GM12875 (cell line): Measurements from ENCODE around the gene SEMA6A.

Experiments
- H3K4me3 ChIP-seq: one replicate; pipeline ENCODE4 v1.5.1; 2011; ENCODE audit warnings: low read depth, low read length, control low read depth
- TF ChIP-seq, protein P1 (sequence below): IDR thresholded peaks from 2 replicates; pipeline ENCODE4 v1.5.1; 2011; ENCODE audit warnings: low read depth, mild to moderate bottlenecking, control low read depth, inconsistent platforms, low read length, moderate library complexity, borderline replicate concordance; ENCODE audit not compliant: insufficient read depth

SEMA6A gene

GRCh38 chr5:116442095-116442534 lies 132.5 kb downstream of the SEMA6A start:
- TF ChIP-seq, protein P1, sequence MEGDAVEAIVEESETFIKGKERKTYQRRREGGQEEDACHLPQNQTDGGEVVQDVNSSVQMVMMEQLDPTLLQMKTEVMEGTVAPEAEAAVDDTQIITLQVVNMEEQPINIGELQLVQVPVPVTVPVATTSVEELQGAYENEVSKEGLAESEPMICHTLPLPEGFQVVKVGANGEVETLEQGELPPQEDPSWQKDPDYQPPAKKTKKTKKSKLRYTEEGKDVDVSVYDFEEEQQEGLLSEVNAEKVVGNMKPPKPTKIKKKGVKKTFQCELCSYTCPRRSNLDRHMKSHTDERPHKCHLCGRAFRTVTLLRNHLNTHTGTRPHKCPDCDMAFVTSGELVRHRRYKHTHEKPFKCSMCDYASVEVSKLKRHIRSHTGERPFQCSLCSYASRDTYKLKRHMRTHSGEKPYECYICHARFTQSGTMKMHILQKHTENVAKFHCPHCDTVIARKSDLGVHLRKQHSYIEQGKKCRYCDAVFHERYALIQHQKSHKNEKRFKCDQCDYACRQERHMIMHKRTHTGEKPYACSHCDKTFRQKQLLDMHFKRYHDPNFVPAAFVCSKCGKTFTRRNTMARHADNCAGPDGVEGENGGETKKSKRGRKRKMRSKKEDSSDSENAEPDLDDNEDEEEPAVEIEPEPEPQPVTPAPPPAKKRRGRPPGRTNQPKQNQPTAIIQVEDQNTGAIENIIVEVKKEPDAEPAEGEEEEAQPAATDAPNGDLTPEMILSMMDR = no peak
- no peak overlapping the region for H3K4me3 ChIP-seq

- TF ChIP-seq, protein P1 = no peak
- no peak overlapping the region for H3K4me3 ChIP-seq
Measured at GRCh38 chr5:116441223-116441622, 133.4 kb downstream of the SEMA6A start.

- TF ChIP-seq, protein P1 = no peak
Measured at GRCh38 chr5:116440457-116441001, 134.1 kb downstream of the SEMA6A start.

GRCh38 chr5:116439905-116440304 lies 134.7 kb downstream of the SEMA6A start:
- TF ChIP-seq, protein P1 = no peak
- no peak overlapping the region for H3K4me3 ChIP-seq

More at GRCh38 chr5:116440457-116441001, 134.1 kb downstream of the SEMA6A start:
- H3K4me3 ChIP-seq = no peak overlapping the region

- TF ChIP-seq, protein P1 = no peak
- H3K4me3 ChIP-seq = no peak overlapping the region
Measured at GRCh38 chr5:116438979-116439554, 135.6 kb downstream of the SEMA6A start.

DNA sequence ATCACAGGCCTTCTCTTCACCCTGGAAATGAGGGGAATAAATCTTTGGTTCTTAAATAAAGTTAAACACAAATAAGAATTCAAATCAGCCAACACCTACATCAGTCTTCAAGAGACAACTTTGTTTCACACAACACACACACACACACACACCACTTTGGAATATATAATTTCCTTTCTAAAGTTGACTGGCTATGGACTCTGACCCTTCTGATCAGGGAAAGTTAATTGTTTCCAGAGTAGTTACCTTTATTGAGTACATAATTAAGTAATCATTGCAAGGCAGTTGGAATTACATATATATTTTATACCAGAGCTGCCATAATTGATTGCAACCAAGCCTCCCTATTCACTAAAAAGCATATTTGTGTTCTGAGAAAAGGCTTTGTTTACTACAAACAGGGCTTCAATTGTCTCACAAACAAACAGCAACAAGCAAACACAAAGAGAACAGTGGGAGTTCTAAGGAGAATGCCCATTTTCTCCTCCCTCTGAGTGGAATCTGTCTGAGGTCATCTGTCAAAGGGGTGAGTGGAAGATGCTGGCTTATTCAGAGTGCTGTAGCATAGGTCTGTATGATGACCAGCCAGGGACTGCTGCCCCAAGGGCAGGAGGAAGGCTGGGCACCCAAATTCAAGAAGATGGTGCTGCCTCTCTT lies 136.6 kb downstream of the SEMA6A start:
- no peak overlapping the region for H3K4me3 ChIP-seq
- TF ChIP-seq, protein P1 = no peak

- H3K4me3 ChIP-seq = no peak overlapping the region
- TF ChIP-seq, protein P1 = no peak
Measured at GRCh38 chr5:116437351-116437705, 137.3 kb downstream of the SEMA6A start.
